CD8-positive, alpha-beta memory T cell (primary cell): ENCODE data around the gene GRIK4. TPM values are rescaled to one million over a fixed set of nuclear protein-coding genes. Genes with fewer than 3 reads are reported as not detected.

Experiments used
- CTCF ChIA-PET: fragments of 350-600 bp; sonication (Branson Sonifier 250); formaldehyde crosslinking; loops from one replicate; lab custom pipeline; 2021; ENCODE audit warnings: antibody characterized with exemption; lab: Charles Lee
- POLR2A ChIA-PET: fragments of 350-600 bp; sonication (Branson Sonifier 250); formaldehyde crosslinking; loops from one replicate; lab custom pipeline; 2021; ENCODE audit warnings: antibody characterized with exemption; lab: Charles Lee
- DNase-seq, 5 donors: peaks; one replicate each; pipeline versions ENCODE4 v3.0.0 to v3.0.0-alpha.2; 2020 to 2022; ENCODE audit warnings: mixed read lengths in 1 of 5
- H3K27ac ChIP-seq: one replicate; pipeline ENCODE4 v1.7.0; 2013; ENCODE audit warnings: low read depth, mild to moderate bottlenecking, low read length, moderate library complexity
- H3K27me3 ChIP-seq: 2 replicates; pipeline ENCODE4 v1.7.0; 2013; ENCODE audit warnings: low read length, mild to moderate bottlenecking; ENCODE audit not compliant: insufficient read depth, poor library complexity, severe bottlenecking
- H3K36me3 ChIP-seq: 2 replicates; pipeline ENCODE4 v1.7.0; 2013; ENCODE audit warnings: mild to moderate bottlenecking, low read length, moderate library complexity; ENCODE audit not compliant: insufficient read depth
- H3K4me1 ChIP-seq: 2 replicates; pipeline ENCODE4 v1.7.0; 2013; ENCODE audit warnings: mild to moderate bottlenecking, low read length, moderate library complexity; ENCODE audit not compliant: insufficient read depth
- H3K4me3 ChIP-seq: 2 replicates; pipeline ENCODE4 v1.7.0; 2013; ENCODE audit warnings: mild to moderate bottlenecking, low read length
- H3K9me3 ChIP-seq: 2 replicates; pipeline ENCODE4 v1.7.0; 2013; ENCODE audit warnings: mild to moderate bottlenecking, low read length
- H3K27ac Mint-ChIP-seq, 8 donors: one replicate each; pipeline ENCODE4 v1.8.0; 2020 to 2021; ENCODE audit warnings: mixed read lengths in 8 of 8, mild to moderate bottlenecking in 6 of 8, inconsistent platforms in 3 of 8, moderate library complexity in 3 of 8
- H3K27me3 Mint-ChIP-seq, 2 donors: one replicate each; pipeline ENCODE4 v1.8.0; 2020 to 2021; ENCODE audit warnings: mixed read lengths in 2 of 2, mild to moderate bottlenecking in 1 of 2, moderate library complexity in 1 of 2
- H3K36me3 Mint-ChIP-seq, 3 donors: one replicate each; pipeline ENCODE4 v1.8.0; 2020 to 2021; ENCODE audit warnings: mixed read lengths in 3 of 3, inconsistent platforms in 1 of 3, mild to moderate bottlenecking in 1 of 3
- H3K4me1 Mint-ChIP-seq, 3 donors: one replicate each; pipeline ENCODE4 v1.8.0; 2020 to 2021; ENCODE audit warnings: mixed read lengths in 3 of 3, inconsistent platforms in 1 of 3, mild to moderate bottlenecking in 1 of 3
- H3K4me3 Mint-ChIP-seq, 7 donors: one replicate each; pipeline ENCODE4 v1.8.0; 2020 to 2021; ENCODE audit warnings: mixed read lengths in 7 of 7, mild to moderate bottlenecking in 6 of 7, moderate library complexity in 4 of 7, inconsistent platforms in 2 of 7
- H3K9me3 Mint-ChIP-seq, 5 donors: one replicate each; pipeline ENCODE4 v1.8.0; 2020 to 2022; ENCODE audit warnings: mixed read lengths in 5 of 5, mild to moderate bottlenecking in 3 of 5, moderate library complexity in 2 of 5, inconsistent platforms in 1 of 5
- polyA plus RNA-seq: library from polyadenylated mRNA; unstranded; fragments of 300-500 nt; fragmentation: Illumina TruSeq; gene quantifications from one replicate; pipeline ENCODE4 v1.2.3, GENCODE V29; 2021
- total RNA-seq, 2 experiments: library from RNA; stranded (reverse); gene quantifications; one replicate each; pipeline ENCODE4 v1.2.3, GENCODE V29; 2021

Gene GRIK4
- total and polyA plus RNA-seq, 3 experiments from 2014 or later: 0.07 TPM; not detected in 2

DNA sequence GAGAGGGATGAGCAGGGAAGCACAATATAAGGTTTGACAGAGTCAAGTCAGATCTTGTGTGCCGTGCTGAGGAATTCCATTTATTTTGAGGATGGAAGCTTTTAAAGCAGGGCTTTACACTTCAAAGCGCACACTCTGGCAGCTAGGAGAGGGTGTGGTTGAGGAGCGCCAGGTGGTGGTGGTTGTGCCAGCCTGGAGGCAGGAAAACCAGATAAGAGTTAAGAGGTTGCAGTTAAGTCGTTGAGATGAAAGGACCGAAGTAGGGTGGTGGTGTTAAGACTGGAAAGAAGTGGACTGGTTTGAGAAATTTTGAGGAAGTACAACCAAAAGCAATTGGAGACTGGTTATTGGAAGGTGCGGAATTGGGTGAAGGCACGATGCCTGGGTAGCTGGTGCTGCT lies 280.8 kb downstream of the GRIK4 start:
- POLR2A ChIA-PET: no interaction called here

DNA sequence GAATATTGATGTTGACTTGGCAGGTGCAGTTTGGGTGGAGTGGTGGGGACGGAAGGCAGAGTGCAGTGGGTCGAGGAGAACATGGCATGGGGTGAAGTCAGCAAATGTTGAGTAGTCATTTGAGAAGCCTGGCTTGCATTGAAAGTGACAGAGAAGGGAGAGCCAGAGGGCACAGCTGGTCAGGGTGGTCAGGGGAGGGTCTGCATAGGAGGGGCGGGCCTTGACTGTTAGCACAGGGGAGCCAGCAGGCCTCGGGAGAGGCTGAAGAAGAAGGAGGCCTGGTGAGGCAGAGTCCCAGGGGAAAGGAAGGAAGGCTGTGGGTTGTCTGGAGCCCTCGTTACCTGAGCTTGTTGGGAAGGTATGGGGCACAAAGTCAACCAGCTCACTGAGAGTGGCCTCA lies 281.6 kb downstream of the GRIK4 start:
- H3K4me3 ChIP-seq: no peak overlapping the region
- H3K27ac ChIP-seq: no peak overlapping the region
- Mint-ChIP-seq H3K27me3 (peaks cover 5% of the 10 kb centered on the region in 2 donors), H3K4me3 (no peak overlapping the region), H3K9me3 (no peaks in the 10 kb centered on the region), H3K4me1 (no peaks in the 10 kb centered on the region), H3K36me3 (no peaks in the 10 kb centered on the region), H3K27ac (no peak overlapping the region)
- H3K9me3 ChIP-seq: no peaks in the 10 kb centered on the region
- ChIA-PET POLR2A (no interaction called here), CTCF (interaction anchor here (1.7 kb wide), 1 partner anchor 9 kb away, joined by 5 read pairs; no protein-coding TSS in a partner anchor)
- H3K27me3 ChIP-seq: no peaks in the 10 kb centered on the region
- DNase-seq: no peak
- no peaks in the 10 kb centered on the region for H3K4me1 ChIP-seq
- no peaks in the 10 kb centered on the region for H3K36me3 ChIP-seq

More for the DNA sequence above, 280.8 kb downstream of the GRIK4 start:
- no peaks in the 10 kb centered on the region for H3K27me3 ChIP-seq
- H3K27ac Mint-ChIP-seq: no peak overlapping the region
- no peaks in the 10 kb centered on the region for H3K36me3 Mint-ChIP-seq
- H3K27ac ChIP-seq: no peak overlapping the region
- no peaks in the 10 kb centered on the region for H3K36me3 ChIP-seq
- H3K9me3 Mint-ChIP-seq: no peaks in the 10 kb centered on the region
- peaks cover 4 to 5% of the 10 kb centered on the region in 2 donors for H3K27me3 Mint-ChIP-seq
- H3K4me3 Mint-ChIP-seq: no peak overlapping the region
- H3K4me1 Mint-ChIP-seq: no peaks in the 10 kb centered on the region
- H3K9me3 ChIP-seq: no peaks in the 10 kb centered on the region
- no peaks in the 10 kb centered on the region for H3K4me1 ChIP-seq
- no peak for DNase-seq
- CTCF ChIA-PET: interaction anchor here (1.7 kb wide), 1 partner anchor 10 kb away, joined by 5 read pairs; no protein-coding TSS in a partner anchor
- H3K4me3 ChIP-seq: no peak overlapping the region

GRCh38 chr11:120793806-120794479 lies 282.4 kb downstream of the GRIK4 start:
- Mint-ChIP-seq H3K4me3 (no peak overlapping the region), H3K36me3 (no peaks in the 10 kb centered on the region), H3K4me1 (no peaks in the 10 kb centered on the region), H3K27ac (no peak overlapping the region), H3K27me3 (peaks cover 5% of the 10 kb centered on the region in 2 donors), H3K9me3 (no peaks in the 10 kb centered on the region)
- no peak for DNase-seq
- ChIA-PET POLR2A (no interaction called here), CTCF (interaction anchor here (1.7 kb wide), 1 partner anchor 8 kb away, joined by 5 read pairs; no protein-coding TSS in a partner anchor)
- Histone ChIP-seq H3K27me3 (no peaks in the 10 kb centered on the region), H3K36me3 (no peaks in the 10 kb centered on the region), H3K4me3 (no peak overlapping the region), H3K9me3 (no peaks in the 10 kb centered on the region), H3K4me1 (no peaks in the 10 kb centered on the region), H3K27ac (no peak overlapping the region)

- Histone ChIP-seq H3K4me1 (no peaks in the 10 kb centered on the region), H3K27ac (no peak overlapping the region), H3K27me3 (no peaks in the 10 kb centered on the region), H3K4me3 (no peak overlapping the region), H3K9me3 (no peaks in the 10 kb centered on the region), H3K36me3 (no peaks in the 10 kb centered on the region)
- peaks cover 5% of the 10 kb centered on the region in 2 donors for H3K27me3 Mint-ChIP-seq
- no peak overlapping the region for H3K4me3 Mint-ChIP-seq
- DNase-seq: no peak
- H3K36me3 Mint-ChIP-seq: no peaks in the 10 kb centered on the region
- H3K9me3 Mint-ChIP-seq: no peaks in the 10 kb centered on the region
- no peaks in the 10 kb centered on the region for H3K4me1 Mint-ChIP-seq
- CTCF ChIA-PET: no interaction called here
- POLR2A ChIA-PET: no interaction called here
- no peak overlapping the region for H3K27ac Mint-ChIP-seq
Observed at GRCh38 chr11:120794748-120795147, 283.2 kb downstream of the GRIK4 start.

DNA sequence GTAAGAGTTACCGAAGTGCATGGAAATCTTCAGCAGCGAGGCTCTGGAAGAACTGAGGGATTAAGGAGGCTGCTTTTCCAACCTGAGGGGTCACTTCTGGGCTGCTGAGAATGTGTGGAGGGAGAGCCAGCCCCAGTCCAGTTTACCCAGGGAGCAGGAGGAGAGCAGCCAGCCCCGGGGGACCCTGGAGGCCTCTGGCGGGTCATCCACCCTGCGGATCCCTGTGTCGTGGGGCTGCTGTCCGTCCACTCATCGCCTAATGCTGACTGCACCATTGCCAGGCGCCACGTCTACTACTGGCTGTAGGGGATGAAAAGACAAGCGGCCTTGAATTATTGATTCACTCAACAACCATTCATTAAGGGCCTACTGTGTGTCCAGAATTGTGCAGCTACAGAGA lies 283.6 kb downstream of the GRIK4 start:
- no peak for DNase-seq
- no peaks in the 10 kb centered on the region for H3K9me3 Mint-ChIP-seq
- H3K4me3 Mint-ChIP-seq: no peak overlapping the region
- Histone ChIP-seq H3K27me3 (no peaks in the 10 kb centered on the region), H3K4me1 (no peaks in the 10 kb centered on the region), H3K9me3 (no peaks in the 10 kb centered on the region), H3K27ac (no peak overlapping the region), H3K4me3 (no peak overlapping the region), H3K36me3 (no peaks in the 10 kb centered on the region)
- H3K36me3 Mint-ChIP-seq: no peaks in the 10 kb centered on the region
- no peak overlapping the region for H3K27ac Mint-ChIP-seq
- no peaks in the 10 kb centered on the region for H3K4me1 Mint-ChIP-seq
- peaks cover 5% of the 10 kb centered on the region in 2 donors for H3K27me3 Mint-ChIP-seq
- ChIA-PET CTCF (no interaction called here), POLR2A (no interaction called here)

- Histone ChIP-seq H3K4me1 (no peaks in the 10 kb centered on the region), H3K36me3 (no peaks in the 10 kb centered on the region), H3K9me3 (no peaks in the 10 kb centered on the region), H3K27me3 (no peaks in the 10 kb centered on the region), H3K4me3 (no peak overlapping the region), H3K27ac (no peak overlapping the region)
- CTCF ChIA-PET: no interaction called here
- H3K4me1 Mint-ChIP-seq: no peaks in the 10 kb centered on the region
- no peak overlapping the region for H3K4me3 Mint-ChIP-seq
- POLR2A ChIA-PET: no interaction called here
- no peaks in the 10 kb centered on the region for H3K9me3 Mint-ChIP-seq
- no peak for DNase-seq
- no peak overlapping the region for H3K27ac Mint-ChIP-seq
- no peaks in the 10 kb centered on the region for H3K36me3 Mint-ChIP-seq
- peaks cover 5 to 7% of the 10 kb centered on the region in 2 donors for H3K27me3 Mint-ChIP-seq
Observed at GRCh38 chr11:120797143-120797542, 285.6 kb downstream of the GRIK4 start.

GRCh38 chr11:120798854-120799253 lies 287.3 kb downstream of the GRIK4 start:
- no peaks in the 10 kb centered on the region for H3K36me3 ChIP-seq
- POLR2A ChIA-PET: no interaction called here
- CTCF ChIA-PET: no interaction called here

DNA sequence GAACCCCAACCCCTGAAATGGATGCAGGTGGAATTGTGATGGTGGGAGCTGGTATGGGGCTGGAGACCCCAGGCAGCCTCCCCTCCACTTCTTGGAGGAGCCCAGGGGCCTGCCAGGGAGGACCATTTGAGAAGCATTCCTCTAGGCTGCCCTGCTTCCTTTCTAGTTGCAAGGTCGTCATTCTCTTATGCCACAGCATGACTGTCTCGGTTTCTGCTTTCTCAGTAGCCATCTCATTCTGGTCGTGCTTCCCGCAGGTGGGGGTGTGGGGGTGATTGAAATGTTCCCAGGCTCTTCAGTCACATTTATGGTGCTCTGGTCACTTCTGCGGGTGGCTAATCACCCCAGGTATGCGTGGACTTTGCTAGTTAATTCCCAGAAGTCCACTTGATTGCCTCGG lies 288.7 kb downstream of the GRIK4 start:
- ChIA-PET CTCF (no interaction called here), POLR2A (no interaction called here)
- H3K9me3 ChIP-seq: no peaks in the 10 kb centered on the region
- Mint-ChIP-seq H3K36me3 (no peaks in the 10 kb centered on the region), H3K9me3 (no peaks in the 10 kb centered on the region), H3K27ac (no peak overlapping the region), H3K4me3 (no peak overlapping the region), H3K27me3 (peaks cover 5 to 21% of the 10 kb centered on the region in 2 donors), H3K4me1 (peaks cover 0 to 4% (median 0%) of the 10 kb centered on the region in 3 donors)
- no peak overlapping the region for H3K27ac ChIP-seq
- no peaks in the 10 kb centered on the region for H3K36me3 ChIP-seq
- H3K4me1 ChIP-seq: no peaks in the 10 kb centered on the region
- no peak overlapping the region for H3K4me3 ChIP-seq
- DNase-seq: no peak
- no peaks in the 10 kb centered on the region for H3K27me3 ChIP-seq

More at GRCh38 chr11:120798854-120799253, 287.3 kb downstream of the GRIK4 start:
- H3K9me3 ChIP-seq: no peaks in the 10 kb centered on the region
- H3K4me1 ChIP-seq: no peaks in the 10 kb centered on the region
- no peak overlapping the region for H3K4me3 ChIP-seq
- Mint-ChIP-seq H3K36me3 (no peaks in the 10 kb centered on the region), H3K4me3 (no peak overlapping the region), H3K27me3 (peaks cover 5 to 16% of the 10 kb centered on the region in 2 donors), H3K9me3 (no peaks in the 10 kb centered on the region), H3K27ac (no peak overlapping the region), H3K4me1 (peaks cover 0 to 4% (median 0%) of the 10 kb centered on the region in 3 donors)
- H3K27ac ChIP-seq: no peak overlapping the region
- H3K27me3 ChIP-seq: no peaks in the 10 kb centered on the region
- no peak for DNase-seq
